Measurements from ENCODE around the gene PTPRA. TPM values are rescaled to one million over a fixed set of nuclear protein-coding genes. Genes with fewer than 3 reads are reported as not detected.

The PTPRA gene
- total RNA-seq, 1 experiment from 2014 or later: 45.2 TPM

DNA sequence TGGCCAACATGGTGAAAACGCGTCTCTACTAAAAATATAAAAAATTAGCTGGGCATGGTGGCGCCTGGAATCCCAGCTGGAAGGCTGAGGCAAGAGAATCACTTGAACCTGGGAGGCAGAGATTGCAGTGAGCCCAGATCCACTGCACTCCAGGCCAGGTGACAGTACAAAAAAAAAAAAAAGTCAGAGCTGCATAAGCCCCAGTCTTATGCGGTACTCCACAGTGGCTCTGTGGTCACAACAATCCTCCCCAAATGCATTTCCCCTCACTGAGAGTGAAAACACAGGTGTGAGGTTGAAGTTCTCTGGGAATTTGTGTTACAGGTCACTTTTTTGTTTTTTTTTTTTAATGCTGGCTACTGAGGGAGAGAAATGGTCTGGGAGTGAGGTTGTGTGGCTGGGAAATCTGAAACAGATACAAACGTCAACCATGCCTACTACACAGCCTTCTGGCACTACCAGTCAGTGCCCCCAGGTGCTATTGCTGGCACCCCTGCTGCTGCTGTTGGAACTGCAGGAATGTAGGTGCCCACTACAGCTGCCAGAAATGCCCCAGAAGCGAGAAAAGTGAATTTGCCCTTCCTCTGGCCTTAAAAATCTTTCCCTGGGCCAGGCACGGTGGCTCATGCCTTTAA is 178.2 kb downstream of the PTPRA start:
- no peaks in the 10 kb centered on the region for H3K27me3 Mint-ChIP-seq (ENCODE audit: low read depth)
- H2BK120ac ChIP-seq (ENCODE audit: low read depth, low read length, poor library complexity, severe bottlenecking): no peak overlapping the region
- TF ChIP-seq, protein P1, sequence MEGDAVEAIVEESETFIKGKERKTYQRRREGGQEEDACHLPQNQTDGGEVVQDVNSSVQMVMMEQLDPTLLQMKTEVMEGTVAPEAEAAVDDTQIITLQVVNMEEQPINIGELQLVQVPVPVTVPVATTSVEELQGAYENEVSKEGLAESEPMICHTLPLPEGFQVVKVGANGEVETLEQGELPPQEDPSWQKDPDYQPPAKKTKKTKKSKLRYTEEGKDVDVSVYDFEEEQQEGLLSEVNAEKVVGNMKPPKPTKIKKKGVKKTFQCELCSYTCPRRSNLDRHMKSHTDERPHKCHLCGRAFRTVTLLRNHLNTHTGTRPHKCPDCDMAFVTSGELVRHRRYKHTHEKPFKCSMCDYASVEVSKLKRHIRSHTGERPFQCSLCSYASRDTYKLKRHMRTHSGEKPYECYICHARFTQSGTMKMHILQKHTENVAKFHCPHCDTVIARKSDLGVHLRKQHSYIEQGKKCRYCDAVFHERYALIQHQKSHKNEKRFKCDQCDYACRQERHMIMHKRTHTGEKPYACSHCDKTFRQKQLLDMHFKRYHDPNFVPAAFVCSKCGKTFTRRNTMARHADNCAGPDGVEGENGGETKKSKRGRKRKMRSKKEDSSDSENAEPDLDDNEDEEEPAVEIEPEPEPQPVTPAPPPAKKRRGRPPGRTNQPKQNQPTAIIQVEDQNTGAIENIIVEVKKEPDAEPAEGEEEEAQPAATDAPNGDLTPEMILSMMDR (conservative IDR thresholded peaks at IDR 0.05): no peak
- peaks cover 4 to 5% of the 10 kb centered on the region in 2 experiments for H3K4me1 Mint-ChIP-seq
- H3K4me1 ChIP-seq (ENCODE audit: insufficient read depth, low read length): no peaks in the 10 kb centered on the region
- peaks cover 18 to 37% (median 28%) of the 10 kb centered on the region in 3 experiments; a peak in 6 of 7 replicates for H3K36me3 Mint-ChIP-seq (ENCODE audit: insufficient read depth in 1 of 3, low read depth in 3 of 3)
- H4K8ac ChIP-seq (replicated peaks; ENCODE audit: insufficient read length, low read depth, low read length): no peak overlapping the region
- no peak overlapping the region for H3K23ac ChIP-seq (ENCODE audit: insufficient read length, low read depth, low read length)
- H3K79me1 ChIP-seq (ENCODE audit: insufficient read depth, low read depth, low read length, poor library complexity, severe bottlenecking): no peaks in the 10 kb centered on the region
- H3K9me3 ChIP-seq (ENCODE audit: control insufficient read depth, low read depth, low read length): no peaks in the 10 kb centered on the region
- H3K18ac ChIP-seq (ENCODE audit: insufficient read length, low read depth, low read length): no peak overlapping the region
- WGBS (ENCODE audit: extremely low coverage, insufficient read length, low lambda C conversion rate): no CpG with 5 or more reads among the region's 7 CpGs
- no peak overlapping the region for H3K4me3 Mint-ChIP-seq
- H2BK15ac ChIP-seq (ENCODE audit: low read depth, low read length): no peak overlapping the region
- H2BK20ac ChIP-seq (ENCODE audit: low read depth, low read length, poor library complexity, severe bottlenecking): no peak overlapping the region
- no peak overlapping the region for H3K14ac ChIP-seq (ENCODE audit: insufficient read depth, low read length)
- no peak overlapping the region for H2AK5ac ChIP-seq (ENCODE audit: insufficient read length, low read length)
- 0 out of 7 replicates have a peak overlapping the region, but pooled peaks of 1 of the 3 experiments have one; percentile 20 for H3K27ac Mint-ChIP-seq
- no peak overlapping the region for H3T11ph ChIP-seq (ENCODE audit: low read length)
- no peak overlapping the region for H3K56ac ChIP-seq (ENCODE audit: insufficient read length, low read depth, low read length)
- H4K91ac ChIP-seq (ENCODE audit: insufficient read length, low read depth, low read length): no peak overlapping the region
- no peaks in the 10 kb centered on the region; the same call in 1 of the 2 replicates for H3K79me2 ChIP-seq (ENCODE audit: insufficient read depth, low read length)
- H2AFZ ChIP-seq (ENCODE audit: low read length): no peak overlapping the region
- H3K23me2 ChIP-seq (ENCODE audit: insufficient read length, low read depth, low read length, poor library complexity, severe bottlenecking): peaks cover 5% of the 10 kb centered on the region
- H3K27me3 ChIP-seq (ENCODE audit: insufficient read depth, low read length): no peaks in the 10 kb centered on the region
- H3K9me3 Mint-ChIP-seq: no peaks in the 10 kb centered on the region
- no peak overlapping the region for H2BK12ac ChIP-seq (ENCODE audit: insufficient read length, low read depth, low read length)
- no peak overlapping the region for H3K4me2 ChIP-seq (ENCODE audit: insufficient read depth, insufficient read length, low read length)
- H4K5ac ChIP-seq (ENCODE audit: insufficient read length, low read depth, low read length): no peak overlapping the region
- H3K4ac ChIP-seq (ENCODE audit: low read depth, low read length): no peak overlapping the region
- no peaks in the 10 kb centered on the region for H4K20me1 ChIP-seq (ENCODE audit: control insufficient read depth, insufficient read depth, insufficient read length)
- DNase-seq: no peak
- no peak overlapping the region for H3K27ac ChIP-seq (ENCODE audit: insufficient read length, low read depth, low read length)
- H2BK5ac ChIP-seq (ENCODE audit: insufficient read length, low read length): no peak overlapping the region
- H3K9ac ChIP-seq (ENCODE audit: extremely low read depth, insufficient read length, low read length): no peak overlapping the region
